CD4-positive, CD25-positive, alpha-beta regulatory T cell (primary cell): Measurements from ENCODE around the gene RANBP17. TPM values are rescaled to one million over a fixed set of nuclear protein-coding genes. Genes with fewer than 3 reads are reported as not detected.
A peak's percentile ranks its signal among the peaks of the same experiment; 100 is the strongest.
"Not testable (repeated sequence)": the region's sequence is repeated elsewhere in the genome, so short reads cannot be mapped to it uniquely, and the experiment has no call there.

ENCODE experiments used
- ATAC-seq, 2 donors: fragments of 150-1000 bp; cut with Tn5 transposase; one replicate each; pipeline ENCODE4 v1.10.0; 2021; ENCODE audit warnings: low read depth in 2 of 2, moderate number of reproducible peaks in 2 of 2, moderate library complexity in 1 of 2
- DNase-seq, 3 donors: peaks; one replicate each; pipeline versions ENCODE4 v3.0.0 to v3.0.0-alpha.2; 2012 to 2022; ENCODE audit warnings: mixed read lengths in 1 of 3
- H3K27ac ChIP-seq: one replicate; pipeline ENCODE4 v1.7.0; 2013; ENCODE audit warnings: mild to moderate bottlenecking, low read length; ENCODE audit not compliant: insufficient read depth, poor library complexity, severe bottlenecking
- H3K27me3 ChIP-seq: one replicate; pipeline ENCODE4 v1.7.0; 2013; ENCODE audit warnings: low read length; ENCODE audit not compliant: control insufficient read depth, insufficient read depth
- H3K36me3 ChIP-seq: one replicate; pipeline ENCODE4 v1.7.0; 2013; ENCODE audit warnings: mild to moderate bottlenecking, low read length, moderate library complexity; ENCODE audit not compliant: control insufficient read depth, insufficient read depth
- H3K4me1 ChIP-seq: 2 replicates; pipeline ENCODE4 v1.7.0; 2013; ENCODE audit warnings: mild to moderate bottlenecking, low read length; ENCODE audit not compliant: insufficient read depth, control insufficient read depth, poor library complexity, severe bottlenecking
- H3K4me3 ChIP-seq: one replicate; pipeline ENCODE4 v1.7.0; 2013; ENCODE audit warnings: low read depth, mild to moderate bottlenecking, low read length, moderate library complexity
- H3K9me3 ChIP-seq, 2 experiments: 1 replicate in 1 of 2; 2 replicates in 1 of 2; pipeline ENCODE4 v1.7.0; 2013; ENCODE audit warnings: low read length in 2 of 2, mild to moderate bottlenecking in 1 of 2, moderate library complexity in 1 of 2; ENCODE audit not compliant: control insufficient read depth in 2 of 2
- H3K27ac Mint-ChIP-seq, 3 donors: one replicate each; pipeline ENCODE4 v1.8.0; 2020 to 2022; ENCODE audit warnings: mild to moderate bottlenecking in 3 of 3, mixed read lengths in 3 of 3, moderate library complexity in 2 of 3
- H3K27me3 Mint-ChIP-seq: one replicate; pipeline ENCODE4 v1.8.0; 2022; ENCODE audit warnings: mild to moderate bottlenecking, mixed read lengths
- H3K36me3 Mint-ChIP-seq: one replicate; pipeline ENCODE4 v1.8.0; 2020; ENCODE audit warnings: mixed read lengths
- H3K4me1 Mint-ChIP-seq, 4 donors: one replicate each; pipeline ENCODE4 v1.8.0; 2020 to 2022; ENCODE audit warnings: mixed read lengths in 4 of 4, mild to moderate bottlenecking in 1 of 4
- H3K4me3 Mint-ChIP-seq, 4 donors: one replicate each; pipeline ENCODE4 v1.8.0; 2020 to 2022; ENCODE audit warnings: mild to moderate bottlenecking in 4 of 4, mixed read lengths in 4 of 4, moderate library complexity in 3 of 4
- H3K9me3 Mint-ChIP-seq, 7 donors: one replicate each; pipeline ENCODE4 v1.8.0; 2020 to 2022; ENCODE audit warnings: mixed read lengths in 7 of 7, mild to moderate bottlenecking in 3 of 7, moderate library complexity in 2 of 7
- polyA plus RNA-seq, 4 donors: library from polyadenylated mRNA; unstranded; fragments of 300-500 nt; fragmentation: Illumina TruSeq; gene quantifications; one replicate each; pipeline ENCODE4 v1.2.3, GENCODE V29; 2021
- total RNA-seq: library from RNA; stranded (reverse); gene quantifications from one replicate; pipeline ENCODE4 v1.2.3, GENCODE V29; 2022

RANBP17 gene
- total and polyA plus RNA-seq, 5 donors from 2014 or later: not detected

- DNase-seq (no peak), ATAC-seq (no peak)
- no peaks in the 10 kb centered on the region for H3K4me1 ChIP-seq
- H3K36me3 ChIP-seq: no peaks in the 10 kb centered on the region
- H3K27ac ChIP-seq: no peak overlapping the region
- Mint-ChIP-seq H3K27ac (no peak overlapping the region), H3K27me3 (peaks cover 4% of the 10 kb centered on the region), H3K4me3 (no peak overlapping the region), H3K36me3 (no peaks in the 10 kb centered on the region), H3K4me1 (no peaks in the 10 kb centered on the region), H3K9me3 (peaks cover 0 to 3% (median 0%) of the 10 kb centered on the region in 7 donors)
- H3K9me3 ChIP-seq: no peaks in the 10 kb centered on the region
- no peak overlapping the region for H3K4me3 ChIP-seq
- no peaks in the 10 kb centered on the region for H3K27me3 ChIP-seq
Observed at GRCh38 chr5:170945275-170945674, 83.5 kb downstream of the RANBP17 start.

GRCh38 chr5:170960567-170960966 is 98.7 kb downstream of the RANBP17 start:
- ATAC-seq (no peak), DNase-seq (no peak)
- H3K9me3 Mint-ChIP-seq: no peaks in the 10 kb centered on the region
- no peaks in the 10 kb centered on the region for H3K4me1 Mint-ChIP-seq
- no peaks in the 10 kb centered on the region for H3K4me1 ChIP-seq
- no peaks in the 10 kb centered on the region for H3K27me3 ChIP-seq
- H3K36me3 ChIP-seq: no peaks in the 10 kb centered on the region
- no peaks in the 10 kb centered on the region for H3K36me3 Mint-ChIP-seq
- H3K27ac Mint-ChIP-seq: no peak overlapping the region
- no peaks in the 10 kb centered on the region for H3K9me3 ChIP-seq
- no peak overlapping the region for H3K27ac ChIP-seq
- H3K4me3 ChIP-seq: no peak overlapping the region
- no peaks in the 10 kb centered on the region for H3K27me3 Mint-ChIP-seq
- no peak overlapping the region for H3K4me3 Mint-ChIP-seq

- Histone ChIP-seq H3K27me3 (no peaks in the 10 kb centered on the region), H3K9me3 (no peaks in the 10 kb centered on the region), H3K27ac (no peak overlapping the region), H3K4me1 (no peaks in the 10 kb centered on the region), H3K4me3 (no peak overlapping the region), H3K36me3 (no peaks in the 10 kb centered on the region)
- H3K9me3 Mint-ChIP-seq: no peaks in the 10 kb centered on the region
- no peaks in the 10 kb centered on the region for H3K27me3 Mint-ChIP-seq
- no peaks in the 10 kb centered on the region for H3K36me3 Mint-ChIP-seq
- no peak overlapping the region for H3K4me3 Mint-ChIP-seq
- H3K27ac Mint-ChIP-seq: no peak overlapping the region
- ATAC-seq: no peak
- no peaks in the 10 kb centered on the region for H3K4me1 Mint-ChIP-seq
- no peak for DNase-seq
Observed at GRCh38 chr5:170963521-170963920, 101.7 kb downstream of the RANBP17 start.

GRCh38 chr5:170974461-170974860 is 112.6 kb downstream of the RANBP17 start:
- Histone ChIP-seq H3K36me3 (no peaks in the 10 kb centered on the region), H3K9me3 (no peaks in the 10 kb centered on the region), H3K4me1 (no peaks in the 10 kb centered on the region), H3K27ac (no peak overlapping the region), H3K4me3 (no peak overlapping the region), H3K27me3 (no peaks in the 10 kb centered on the region)
- Mint-ChIP-seq H3K27me3 (no peaks in the 10 kb centered on the region), H3K9me3 (peaks cover 0 to 4% (median 3%) of the 10 kb centered on the region in 7 donors), H3K36me3 (no peaks in the 10 kb centered on the region), H3K4me3 (no peak overlapping the region), H3K27ac (no peak overlapping the region), H3K4me1 (no peaks in the 10 kb centered on the region)
- ATAC-seq (no peak), DNase-seq (no peak)

GRCh38 chr5:170980261-170980660 is 118.4 kb downstream of the RANBP17 start:
- H3K4me1 ChIP-seq, H3K4me1 Mint-ChIP-seq, H3K27me3 ChIP-seq, H3K9me3 ChIP-seq, H3K36me3 Mint-ChIP-seq, H3K27ac Mint-ChIP-seq, H3K27ac ChIP-seq, ATAC-seq, H3K36me3 ChIP-seq, H3K4me3 ChIP-seq, H3K27me3 Mint-ChIP-seq, DNase-seq, H3K4me3 Mint-ChIP-seq: not testable (repeated sequence)
- peaks cover 0 to 24% (median 8%) of the 10 kb centered on the region in 7 donors for H3K9me3 Mint-ChIP-seq

GRCh38 chr5:170985486-170985885 is 123.7 kb downstream of the RANBP17 start:
- Histone ChIP-seq H3K9me3 (peaks cover 0 to 4% of the 10 kb centered on the region in 2 experiments), H3K36me3 (no peaks in the 10 kb centered on the region), H3K4me1 (no peaks in the 10 kb centered on the region), H3K4me3 (no peak overlapping the region), H3K27me3 (no peaks in the 10 kb centered on the region), H3K27ac (no peak overlapping the region)
- Mint-ChIP-seq H3K9me3 (peaks cover 0 to 11% (median 5%) of the 10 kb centered on the region in 7 donors), H3K27me3 (no peaks in the 10 kb centered on the region), H3K36me3 (no peaks in the 10 kb centered on the region), H3K4me3 (no peak overlapping the region), H3K27ac (no peak overlapping the region), H3K4me1 (no peaks in the 10 kb centered on the region)
- ATAC-seq: no peak
- no peak for DNase-seq

GRCh38 chr5:170986598-170986997 is 124.8 kb downstream of the RANBP17 start:
- Mint-ChIP-seq H3K4me1 (no peaks in the 10 kb centered on the region), H3K36me3 (no peaks in the 10 kb centered on the region), H3K27me3 (no peaks in the 10 kb centered on the region), H3K4me3 (no peak overlapping the region), H3K9me3 (peaks cover 0 to 3% (median 0%) of the 10 kb centered on the region in 7 donors), H3K27ac (no peak overlapping the region)
- H3K36me3 ChIP-seq: no peaks in the 10 kb centered on the region
- H3K9me3 ChIP-seq: peaks cover 0 to 4% of the 10 kb centered on the region in 2 experiments
- no peak overlapping the region for H3K27ac ChIP-seq
- no peaks in the 10 kb centered on the region for H3K27me3 ChIP-seq
- H3K4me1 ChIP-seq: no peaks in the 10 kb centered on the region
- ATAC-seq (no peak), DNase-seq (peak in 1 of 3 donors; percentile 1)
- H3K4me3 ChIP-seq: no peak overlapping the region

GRCh38 chr5:170993476-170993875 is 131.7 kb downstream of the RANBP17 start:
- Histone ChIP-seq H3K9me3 (no peaks in the 10 kb centered on the region), H3K4me1 (no peaks in the 10 kb centered on the region), H3K27ac (no peak overlapping the region), H3K36me3 (no peaks in the 10 kb centered on the region), H3K4me3 (no peak overlapping the region), H3K27me3 (no peaks in the 10 kb centered on the region)
- no peaks in the 10 kb centered on the region for H3K36me3 Mint-ChIP-seq
- DNase-seq: no peak
- no peaks in the 10 kb centered on the region for H3K4me1 Mint-ChIP-seq
- no peak for ATAC-seq
- H3K9me3 Mint-ChIP-seq: peaks cover 0 to 2% (median 0%) of the 10 kb centered on the region in 7 donors
- H3K4me3 Mint-ChIP-seq: no peak overlapping the region
- no peaks in the 10 kb centered on the region for H3K27me3 Mint-ChIP-seq
- H3K27ac Mint-ChIP-seq: no peak overlapping the region
